ENCODE data around the gene MAP6D1.

DNA sequence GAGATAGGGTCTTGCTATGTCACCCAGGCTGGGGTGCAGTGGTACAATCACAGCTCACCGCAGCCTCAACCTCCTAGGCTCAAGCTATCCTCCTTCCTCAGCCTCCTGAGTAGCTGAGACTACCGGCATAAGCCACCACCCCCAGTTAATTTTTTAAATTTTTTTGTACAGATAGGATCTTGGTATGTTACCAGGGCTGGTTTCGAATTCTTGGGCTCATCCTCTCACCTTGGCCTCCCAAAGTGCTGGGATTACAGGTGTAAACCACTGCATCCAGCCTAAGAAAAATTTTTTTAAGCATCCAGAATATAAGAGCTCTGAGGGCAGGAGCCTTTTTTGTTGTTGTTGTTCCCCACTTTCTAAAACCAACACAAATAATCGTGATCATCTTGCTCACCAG, 14.4 kb upstream of the MAP6D1 start:
- TF ChIP-seq, protein P1, sequence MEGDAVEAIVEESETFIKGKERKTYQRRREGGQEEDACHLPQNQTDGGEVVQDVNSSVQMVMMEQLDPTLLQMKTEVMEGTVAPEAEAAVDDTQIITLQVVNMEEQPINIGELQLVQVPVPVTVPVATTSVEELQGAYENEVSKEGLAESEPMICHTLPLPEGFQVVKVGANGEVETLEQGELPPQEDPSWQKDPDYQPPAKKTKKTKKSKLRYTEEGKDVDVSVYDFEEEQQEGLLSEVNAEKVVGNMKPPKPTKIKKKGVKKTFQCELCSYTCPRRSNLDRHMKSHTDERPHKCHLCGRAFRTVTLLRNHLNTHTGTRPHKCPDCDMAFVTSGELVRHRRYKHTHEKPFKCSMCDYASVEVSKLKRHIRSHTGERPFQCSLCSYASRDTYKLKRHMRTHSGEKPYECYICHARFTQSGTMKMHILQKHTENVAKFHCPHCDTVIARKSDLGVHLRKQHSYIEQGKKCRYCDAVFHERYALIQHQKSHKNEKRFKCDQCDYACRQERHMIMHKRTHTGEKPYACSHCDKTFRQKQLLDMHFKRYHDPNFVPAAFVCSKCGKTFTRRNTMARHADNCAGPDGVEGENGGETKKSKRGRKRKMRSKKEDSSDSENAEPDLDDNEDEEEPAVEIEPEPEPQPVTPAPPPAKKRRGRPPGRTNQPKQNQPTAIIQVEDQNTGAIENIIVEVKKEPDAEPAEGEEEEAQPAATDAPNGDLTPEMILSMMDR (conservative IDR thresholded peaks at IDR 0.05; ENCODE audit: low read length): no peak
- TF ChIP-seq EZH2phosphoT487 (IDR thresholded peaks at IDR 0.05; ENCODE audit: borderline replicate concordance, low read depth, low read length): no peak
